ENCODE data around the gene MMP24.
"Not testable (repeated sequence)": the region's sequence is repeated elsewhere in the genome, so short reads cannot be mapped to it uniquely, and the experiment has no call there.

Gene MMP24

GRCh38 chr20:35226126-35226883 is at the start of gene MMP24:
Gene MMP24 (plus strand): TSS chr20:35226690. CDS start chr20:35226739, 49 bp downstream.
- DNase-seq, result no peak

- DNase-seq, result no peak
These were observed 46.9 kb upstream of the MMP24 start for GRCh38 chr20:35179292-35180212.

DNA sequence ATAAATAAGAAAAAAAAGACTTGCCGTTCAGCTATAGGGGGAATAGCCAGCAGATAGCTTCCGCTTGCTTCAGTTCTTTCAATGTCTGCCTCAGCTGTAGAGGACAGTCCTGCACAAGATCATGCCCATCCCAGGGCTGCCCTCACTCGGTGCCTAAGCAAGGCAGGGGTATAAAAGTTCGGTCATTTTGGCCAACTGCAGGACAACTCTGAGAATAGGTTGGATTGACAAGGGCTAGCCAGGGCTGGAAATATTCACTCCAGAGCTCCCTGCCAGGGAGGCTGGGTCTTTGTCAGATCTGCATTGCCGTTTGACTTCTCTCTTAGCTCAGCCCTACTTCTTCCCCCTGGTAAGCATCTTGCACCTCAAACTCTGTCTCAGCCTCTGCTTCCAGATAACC is 46.2 kb upstream of the MMP24 start:
- no peak for DNase-seq

- DNase-seq, result no peak
These were observed 44.8 kb upstream of the MMP24 start for GRCh38 chr20:35181731-35182130.

DNA sequence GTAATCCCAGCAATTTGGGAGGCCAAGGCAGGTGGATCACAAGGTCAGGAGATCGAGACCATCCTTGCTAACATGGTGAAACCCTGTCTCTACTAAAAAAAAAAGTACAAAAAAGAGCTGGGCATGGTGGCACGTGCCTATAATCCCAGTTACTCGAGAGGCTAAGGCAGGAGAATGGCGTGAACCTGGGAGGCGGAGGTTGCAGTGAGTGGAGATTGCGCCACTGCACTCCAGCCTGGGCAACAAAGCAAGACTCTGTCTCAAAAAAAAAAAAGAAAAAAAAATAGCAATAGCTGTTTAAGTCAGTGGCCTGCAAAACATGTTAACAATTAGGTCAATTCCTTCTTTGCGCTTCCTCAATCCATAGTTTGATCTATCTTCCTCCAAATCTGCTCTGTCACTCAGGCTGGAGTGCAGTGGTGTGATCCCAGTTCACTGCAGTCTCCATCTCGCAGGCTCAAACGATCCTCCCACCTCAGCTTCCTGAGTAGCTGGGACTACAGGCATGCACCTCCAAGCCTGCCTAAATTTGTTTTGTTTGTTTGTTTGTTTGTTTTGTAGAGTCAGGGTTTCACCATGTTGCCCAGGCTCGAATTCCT is 39.7 kb upstream of the MMP24 start:
- not testable (repeated sequence) for DNase-seq

DNA sequence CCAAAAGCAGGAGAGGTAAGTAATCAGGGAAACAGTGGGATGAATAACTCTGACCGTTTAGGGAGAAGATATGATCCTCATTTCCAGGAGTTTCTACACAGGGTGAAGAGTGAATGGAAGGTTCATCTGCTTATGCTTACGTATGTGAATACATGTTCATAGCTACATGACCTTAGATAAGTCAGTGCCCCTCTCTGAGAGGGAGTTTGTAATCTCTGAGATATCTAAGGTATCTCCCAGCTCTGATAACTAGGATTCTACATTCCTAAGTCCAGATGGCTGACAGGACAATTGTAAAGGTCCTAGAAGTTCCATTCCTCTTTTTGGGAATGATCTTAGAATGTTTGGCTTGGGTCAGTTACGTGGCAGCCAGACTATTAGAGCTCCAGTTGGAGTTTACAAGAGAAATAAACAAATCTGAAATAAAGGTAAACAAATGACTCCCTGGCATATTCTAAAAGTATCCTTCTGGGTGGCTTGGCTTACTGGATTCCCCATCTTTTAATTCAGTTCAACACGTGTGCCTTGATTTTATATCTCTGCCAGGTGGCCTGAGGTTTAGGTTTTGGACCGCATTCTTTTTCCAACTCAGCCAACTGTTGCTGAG is 38.8 kb upstream of the MMP24 start:
- DNase-seq, result no peak

- not testable (repeated sequence) for DNase-seq
These were observed 37.3 kb upstream of the MMP24 start for GRCh38 chr20:35189223-35189622.

GRCh38 chr20:35190556-35190955 is 35.9 kb upstream of the MMP24 start:
- DNase-seq, result no peak

DNA sequence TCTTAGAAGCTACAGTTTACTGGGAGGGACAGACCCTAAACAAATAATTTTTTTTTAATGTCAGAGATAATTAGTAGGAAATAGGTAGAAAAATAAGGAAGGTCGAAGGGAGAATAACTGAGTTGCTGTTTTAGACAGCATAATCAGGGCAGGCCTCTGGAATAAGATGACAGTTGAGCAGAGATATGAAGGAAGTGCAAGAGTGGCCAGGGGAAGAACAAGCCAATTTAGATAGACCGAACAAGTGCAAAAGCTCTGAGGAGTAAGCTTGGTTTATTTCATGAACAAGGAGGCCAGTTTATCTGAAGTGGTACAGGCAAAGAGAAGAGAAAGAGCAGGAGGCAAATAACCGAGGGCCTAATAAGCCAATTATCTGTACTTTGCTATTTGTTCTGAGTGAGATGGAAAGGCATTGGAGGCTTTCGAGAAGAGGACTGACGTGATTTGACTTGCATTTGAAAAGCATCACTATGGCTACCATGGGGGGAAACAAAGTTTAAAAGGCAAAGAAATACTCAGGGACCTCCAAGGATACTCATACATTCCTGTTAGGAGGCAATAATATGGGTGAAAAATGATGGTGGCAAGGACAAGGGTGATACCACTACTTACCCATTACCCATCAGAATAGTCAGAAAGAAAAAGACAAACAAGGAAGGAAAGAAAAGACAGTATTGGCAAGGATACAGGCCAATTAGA is 34.9 kb upstream of the MMP24 start:
- DNase-seq, result no peak

GRCh38 chr20:35192118-35192872 is 34.2 kb upstream of the MMP24 start:
- no peak for DNase-seq

GRCh38 chr20:35193031-35193791 is 33.3 kb upstream of the MMP24 start:
- DNase-seq, result not testable (repeated sequence)

DNA sequence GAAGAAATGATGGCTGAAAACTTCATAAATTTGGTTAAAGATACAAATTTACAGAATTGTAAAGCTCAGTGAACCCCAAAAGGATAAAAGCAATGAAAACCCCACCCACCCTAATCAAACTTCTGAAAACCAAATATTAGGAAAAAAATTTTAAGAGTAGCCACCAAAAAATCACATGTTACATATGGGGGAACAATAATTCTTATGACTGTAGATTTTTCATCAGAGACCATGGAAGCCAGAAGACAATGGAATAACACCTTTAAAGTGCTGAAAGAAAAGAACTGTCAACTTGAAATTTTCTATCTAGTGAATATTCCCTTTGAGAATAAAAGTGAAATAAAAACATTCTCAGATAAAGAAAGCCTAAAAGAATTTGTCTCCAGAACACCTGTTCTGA is 30.2 kb upstream of the MMP24 start:
- no peak for DNase-seq

DNA sequence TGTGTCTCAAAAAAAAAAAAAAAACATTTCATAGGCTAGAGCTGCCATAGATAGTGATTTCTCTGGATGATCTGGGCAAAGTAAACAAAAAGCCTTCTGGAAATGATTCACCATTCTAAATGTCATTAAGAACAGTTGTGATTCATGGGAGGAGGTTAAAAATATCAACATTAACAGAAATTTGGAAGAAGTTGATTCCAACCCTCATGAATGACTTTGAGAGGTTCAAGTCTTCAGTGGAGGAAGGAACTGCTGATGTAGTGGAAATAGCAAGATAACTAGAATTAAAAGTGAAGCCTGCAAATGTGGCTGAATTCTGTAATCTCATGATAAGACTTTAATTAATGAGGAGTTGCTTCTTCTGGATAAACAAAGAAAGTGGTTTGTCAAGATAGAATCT is 26.8 kb upstream of the MMP24 start:
- DNase-seq, result no peak

DNA sequence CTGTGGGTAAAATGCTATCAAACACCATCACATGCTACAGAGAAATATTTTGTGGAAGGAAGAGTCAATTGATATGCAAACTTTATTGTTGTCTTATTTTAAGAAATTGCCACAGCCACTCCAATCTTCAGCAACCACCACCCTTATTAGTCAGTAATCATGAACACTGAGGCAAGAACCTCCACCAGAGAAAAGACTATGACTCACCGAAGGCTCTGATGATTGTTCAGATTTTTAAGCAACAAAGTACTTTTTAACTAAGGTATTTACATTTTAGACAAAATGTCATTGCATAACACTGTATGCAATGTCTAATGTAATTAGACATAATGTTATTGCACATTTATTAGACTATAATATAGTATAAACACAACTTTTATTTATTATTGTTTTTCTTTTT is 26.2 kb upstream of the MMP24 start:
- DNase-seq, result no peak

DNA sequence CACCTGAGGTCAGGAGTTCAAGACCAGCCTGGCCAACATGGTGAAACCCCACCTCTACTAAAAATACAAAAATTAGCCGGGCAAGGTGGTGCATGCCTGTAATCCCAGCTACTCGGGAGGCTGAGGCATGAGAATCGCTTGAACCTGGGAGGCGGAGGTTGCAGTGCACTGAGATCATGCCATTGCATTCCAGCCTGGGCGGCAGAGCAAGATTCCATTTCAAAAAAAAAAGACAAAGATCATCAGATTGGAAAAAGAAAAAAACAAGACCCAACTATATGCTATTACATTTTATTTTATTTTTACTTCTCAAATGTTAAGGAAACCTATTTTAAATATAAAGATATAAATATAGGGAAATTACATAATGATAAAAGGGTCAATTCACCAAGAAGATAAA is 25.0 kb upstream of the MMP24 start:
- DNase-seq, result not testable (repeated sequence)

- DNase-seq, result no peak
These were observed 19.7 kb upstream of the MMP24 start for GRCh38 chr20:35206802-35207201.

DNA sequence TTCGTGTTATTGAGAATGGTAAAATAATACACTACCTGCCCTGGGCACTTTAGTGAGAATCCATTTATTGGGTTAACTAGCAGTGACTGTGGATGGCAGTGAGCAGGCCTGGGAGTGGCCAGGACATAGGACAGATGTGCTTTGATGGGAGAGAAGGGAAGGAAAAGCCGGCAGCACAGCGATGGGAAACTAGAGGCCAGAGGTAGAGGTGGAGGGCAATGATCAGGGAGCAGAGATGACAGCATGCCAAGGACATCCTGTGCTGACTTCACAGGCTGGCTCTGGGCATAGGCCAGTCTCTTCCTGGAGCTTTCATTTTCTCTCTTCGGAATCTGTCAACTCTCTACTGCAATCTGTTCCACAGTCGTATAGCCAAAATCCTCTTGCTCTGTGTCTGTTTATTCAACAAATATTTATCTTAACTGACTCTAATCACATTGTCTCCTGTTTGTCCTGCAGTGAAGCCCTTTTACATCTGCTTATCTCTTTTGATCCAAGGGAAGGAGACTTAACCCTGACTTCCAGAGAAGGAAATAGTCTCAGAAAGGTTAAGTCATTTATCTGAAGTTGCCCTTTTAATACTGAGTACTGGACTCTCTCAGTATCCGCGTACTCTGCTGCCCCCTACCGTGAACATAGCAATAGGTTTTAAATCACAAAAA is 18.4 kb upstream of the MMP24 start:
- no peak for DNase-seq

DNA sequence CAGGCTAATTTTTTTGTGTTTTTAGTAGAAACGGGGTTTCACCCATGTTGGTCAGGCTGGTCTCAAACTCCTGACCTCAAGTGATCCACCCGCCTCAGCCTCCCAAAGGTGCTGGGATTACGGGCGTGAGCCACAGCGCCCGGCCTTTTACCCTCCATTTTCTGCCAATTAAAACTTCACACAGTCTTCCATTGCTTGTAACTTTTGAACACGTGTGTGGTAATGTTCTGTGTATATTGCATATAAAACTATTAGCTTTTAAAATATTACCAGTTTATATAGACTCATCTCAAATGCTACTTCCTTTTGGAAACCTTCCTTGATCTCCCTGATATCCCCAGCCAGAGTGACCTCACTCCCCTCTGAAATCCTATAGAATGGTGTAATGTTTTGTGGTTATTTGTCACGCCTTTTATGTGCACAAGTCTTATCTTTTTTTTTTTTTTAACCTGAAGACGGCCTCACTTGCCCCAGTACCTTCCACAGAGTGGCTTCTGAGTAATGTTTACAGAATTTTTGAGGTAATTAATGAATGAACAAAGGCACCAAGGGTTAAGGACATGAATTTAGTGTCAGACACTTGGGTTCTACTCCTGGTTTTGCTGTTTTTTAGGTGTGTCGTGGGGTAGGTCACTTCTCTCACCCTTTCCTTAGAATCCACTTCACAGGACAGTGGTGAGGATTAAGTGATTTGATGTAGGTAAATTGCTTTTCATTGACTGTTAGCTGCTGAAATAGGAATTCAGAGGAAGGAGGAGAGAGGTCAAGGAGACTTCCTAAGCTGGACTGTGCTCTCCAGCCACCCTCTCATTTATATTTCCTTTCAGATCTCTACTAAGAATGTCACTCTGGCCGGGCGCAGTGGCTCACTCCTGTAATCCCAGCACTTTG is 11.2 kb upstream of the MMP24 start:
- DNase-seq, result no peak

DNA sequence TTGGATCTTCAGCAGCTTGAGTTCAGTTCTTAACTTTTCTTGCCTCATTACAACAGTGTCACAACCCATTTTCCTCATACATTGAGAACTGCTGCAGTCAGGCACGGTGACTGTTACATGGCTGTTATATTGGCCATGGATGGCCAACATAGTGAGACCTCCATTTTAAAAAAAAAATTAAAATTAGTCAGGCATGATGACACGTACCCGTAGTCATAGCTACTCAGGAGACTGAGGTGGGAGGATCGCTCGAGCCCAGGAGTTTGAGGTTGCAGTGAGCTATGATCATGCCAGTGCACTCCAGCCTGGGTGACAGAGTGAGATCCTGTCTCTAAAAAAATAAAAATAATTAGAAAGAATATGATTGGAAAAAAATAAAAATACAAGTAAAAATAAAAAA is 9.9 kb upstream of the MMP24 start:
- DNase-seq, result no peak
